ENCODE measurements around the gene GPR75.

DNA sequence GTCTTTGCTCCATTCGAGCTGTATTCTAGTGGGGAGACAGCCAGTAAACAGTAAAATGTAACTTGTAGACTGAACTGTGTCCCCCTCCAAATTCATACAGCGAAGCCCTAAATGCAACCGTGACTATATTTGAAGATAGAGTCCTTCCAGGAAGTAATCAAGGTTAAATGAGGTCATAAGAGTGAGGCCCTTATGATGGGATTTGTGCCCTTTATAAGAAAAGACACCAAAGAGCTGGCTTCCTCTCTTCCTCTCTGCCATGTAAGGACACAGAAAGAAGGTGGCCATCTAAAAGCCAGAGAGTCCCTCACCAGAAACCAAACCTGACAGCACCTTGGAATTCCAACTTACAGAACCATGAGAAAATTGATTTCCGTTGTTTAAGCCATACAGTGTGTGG is 31.4 kb downstream of the GPR75 start:
- TF ChIP-seq, protein P1, sequence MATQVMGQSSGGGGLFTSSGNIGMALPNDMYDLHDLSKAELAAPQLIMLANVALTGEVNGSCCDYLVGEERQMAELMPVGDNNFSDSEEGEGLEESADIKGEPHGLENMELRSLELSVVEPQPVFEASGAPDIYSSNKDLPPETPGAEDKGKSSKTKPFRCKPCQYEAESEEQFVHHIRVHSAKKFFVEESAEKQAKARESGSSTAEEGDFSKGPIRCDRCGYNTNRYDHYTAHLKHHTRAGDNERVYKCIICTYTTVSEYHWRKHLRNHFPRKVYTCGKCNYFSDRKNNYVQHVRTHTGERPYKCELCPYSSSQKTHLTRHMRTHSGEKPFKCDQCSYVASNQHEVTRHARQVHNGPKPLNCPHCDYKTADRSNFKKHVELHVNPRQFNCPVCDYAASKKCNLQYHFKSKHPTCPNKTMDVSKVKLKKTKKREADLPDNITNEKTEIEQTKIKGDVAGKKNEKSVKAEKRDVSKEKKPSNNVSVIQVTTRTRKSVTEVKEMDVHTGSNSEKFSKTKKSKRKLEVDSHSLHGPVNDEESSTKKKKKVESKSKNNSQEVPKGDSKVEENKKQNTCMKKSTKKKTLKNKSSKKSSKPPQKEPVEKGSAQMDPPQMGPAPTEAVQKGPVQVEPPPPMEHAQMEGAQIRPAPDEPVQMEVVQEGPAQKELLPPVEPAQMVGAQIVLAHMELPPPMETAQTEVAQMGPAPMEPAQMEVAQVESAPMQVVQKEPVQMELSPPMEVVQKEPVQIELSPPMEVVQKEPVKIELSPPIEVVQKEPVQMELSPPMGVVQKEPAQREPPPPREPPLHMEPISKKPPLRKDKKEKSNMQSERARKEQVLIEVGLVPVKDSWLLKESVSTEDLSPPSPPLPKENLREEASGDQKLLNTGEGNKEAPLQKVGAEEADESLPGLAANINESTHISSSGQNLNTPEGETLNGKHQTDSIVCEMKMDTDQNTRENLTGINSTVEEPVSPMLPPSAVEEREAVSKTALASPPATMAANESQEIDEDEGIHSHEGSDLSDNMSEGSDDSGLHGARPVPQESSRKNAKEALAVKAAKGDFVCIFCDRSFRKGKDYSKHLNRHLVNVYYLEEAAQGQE (IDR thresholded peaks at IDR 0.05; ENCODE audit: insufficient read depth in 1 of 2, low read depth in 2 of 2, low read length in 1 of 2), result no peak
- TF ChIP-seq, protein P2, sequence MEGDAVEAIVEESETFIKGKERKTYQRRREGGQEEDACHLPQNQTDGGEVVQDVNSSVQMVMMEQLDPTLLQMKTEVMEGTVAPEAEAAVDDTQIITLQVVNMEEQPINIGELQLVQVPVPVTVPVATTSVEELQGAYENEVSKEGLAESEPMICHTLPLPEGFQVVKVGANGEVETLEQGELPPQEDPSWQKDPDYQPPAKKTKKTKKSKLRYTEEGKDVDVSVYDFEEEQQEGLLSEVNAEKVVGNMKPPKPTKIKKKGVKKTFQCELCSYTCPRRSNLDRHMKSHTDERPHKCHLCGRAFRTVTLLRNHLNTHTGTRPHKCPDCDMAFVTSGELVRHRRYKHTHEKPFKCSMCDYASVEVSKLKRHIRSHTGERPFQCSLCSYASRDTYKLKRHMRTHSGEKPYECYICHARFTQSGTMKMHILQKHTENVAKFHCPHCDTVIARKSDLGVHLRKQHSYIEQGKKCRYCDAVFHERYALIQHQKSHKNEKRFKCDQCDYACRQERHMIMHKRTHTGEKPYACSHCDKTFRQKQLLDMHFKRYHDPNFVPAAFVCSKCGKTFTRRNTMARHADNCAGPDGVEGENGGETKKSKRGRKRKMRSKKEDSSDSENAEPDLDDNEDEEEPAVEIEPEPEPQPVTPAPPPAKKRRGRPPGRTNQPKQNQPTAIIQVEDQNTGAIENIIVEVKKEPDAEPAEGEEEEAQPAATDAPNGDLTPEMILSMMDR (IDR thresholded peaks at IDR 0.05), result no peak
- TF ChIP-seq TCF7L2 (IDR thresholded peaks at IDR 0.05; ENCODE audit: low read depth, low read length) (no peak), POLR2AphosphoS5 (IDR thresholded peaks at IDR 0.05; ENCODE audit: low read depth, low read length) (no peak), SIN3A (IDR thresholded peaks at IDR 0.05; ENCODE audit: borderline replicate concordance, insufficient read depth, low read depth, low read length) (no peak)
